Measurements from ENCODE around the gene IQCM.

The IQCM gene

GRCh38 chr4:149709640-149710039, 106.0 kb downstream of the IQCM start:
- DNase-seq = no peak

DNA sequence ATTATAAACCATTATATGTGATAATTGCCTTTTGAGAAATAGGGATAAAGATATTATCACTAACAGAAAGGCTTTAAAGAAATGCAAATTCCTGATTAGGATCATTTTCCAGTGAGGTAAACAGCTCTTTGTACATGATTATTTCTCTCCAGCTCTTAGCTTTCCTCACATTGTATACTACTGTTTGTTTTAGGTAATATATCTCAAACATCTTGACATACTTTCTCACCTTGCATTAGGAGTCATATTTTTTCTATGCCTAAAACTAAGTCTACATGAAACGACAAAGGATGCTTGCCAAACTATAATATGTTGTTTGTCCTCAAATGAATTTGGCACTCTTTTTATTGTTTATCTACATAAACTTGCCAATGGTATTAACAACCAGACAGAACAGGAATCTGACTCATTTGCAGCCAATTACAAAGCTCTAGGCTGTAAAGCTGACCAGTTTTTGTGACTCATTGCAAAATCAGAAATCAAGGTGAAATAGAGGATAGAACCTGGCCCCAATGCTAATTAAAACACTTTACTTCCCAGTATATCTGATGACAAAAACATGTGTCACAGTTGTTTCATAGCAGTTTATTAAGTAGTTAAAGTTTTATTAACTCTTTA, 107.0 kb downstream of the IQCM start:
- peak; percentile 2 for DNase-seq

- no peak for DNase-seq
Measured at GRCh38 chr4:149707862-149708261, 107.8 kb downstream of the IQCM start.

DNA sequence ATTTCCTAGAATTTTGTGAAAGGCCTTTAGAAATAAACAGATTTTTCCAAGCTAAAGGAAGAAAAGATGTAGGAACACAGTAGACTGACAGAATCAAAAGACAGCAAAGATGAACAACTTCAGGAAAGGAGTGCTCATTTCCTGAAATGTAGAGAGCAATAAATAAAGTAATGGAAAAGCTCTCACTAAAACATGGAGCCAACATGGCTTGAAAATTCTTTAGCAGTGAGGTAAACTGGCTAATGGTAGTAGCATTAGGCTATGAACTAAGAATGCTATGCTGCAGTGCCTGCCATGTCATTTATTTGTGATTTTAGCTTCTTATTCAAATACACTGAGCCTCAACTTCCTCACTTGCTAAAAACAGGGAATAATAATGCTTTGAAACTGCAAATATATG, 108.7 kb downstream of the IQCM start:
- DNase-seq = peak; percentile 37

DNA sequence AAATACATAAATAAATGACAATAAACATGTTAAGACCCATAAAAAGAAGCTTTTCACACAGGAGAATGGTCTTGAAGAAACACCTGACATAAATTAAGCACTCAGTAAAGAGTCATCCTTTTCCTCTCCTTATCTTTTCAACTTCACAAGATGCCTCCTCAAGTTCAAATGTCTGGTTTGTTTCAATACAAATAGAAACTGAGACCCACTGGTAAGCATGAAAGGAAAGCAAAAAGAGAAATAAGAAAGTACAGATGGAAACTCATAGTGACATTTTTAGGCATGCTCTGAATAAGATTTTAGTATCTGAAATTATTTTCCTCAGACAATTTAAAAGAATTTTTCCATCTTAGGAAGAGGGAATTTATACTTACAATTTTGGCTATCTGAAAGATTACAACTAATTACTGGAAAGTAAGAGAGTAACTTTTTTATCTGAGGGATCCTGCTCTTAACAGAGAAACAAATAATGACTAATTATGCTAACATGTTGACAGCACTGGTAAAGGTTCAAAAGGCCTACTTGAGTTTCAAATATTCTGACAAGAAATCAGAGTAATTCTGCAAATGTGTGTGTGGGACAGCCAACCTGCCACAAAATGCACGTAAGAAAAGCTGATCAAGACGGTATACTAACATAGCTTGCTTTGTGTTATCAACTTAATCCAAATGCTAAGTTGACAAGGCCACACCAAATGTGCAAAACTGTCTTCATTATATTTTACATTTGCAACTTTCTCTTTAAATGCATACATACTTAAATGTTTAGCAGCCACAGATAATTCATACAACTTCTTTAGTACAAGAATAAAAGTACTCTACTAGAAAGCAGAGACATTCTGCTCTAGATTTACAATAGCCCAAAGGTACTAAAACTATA, 113.0 kb downstream of the IQCM start:
- DNase-seq = no peak

DNA sequence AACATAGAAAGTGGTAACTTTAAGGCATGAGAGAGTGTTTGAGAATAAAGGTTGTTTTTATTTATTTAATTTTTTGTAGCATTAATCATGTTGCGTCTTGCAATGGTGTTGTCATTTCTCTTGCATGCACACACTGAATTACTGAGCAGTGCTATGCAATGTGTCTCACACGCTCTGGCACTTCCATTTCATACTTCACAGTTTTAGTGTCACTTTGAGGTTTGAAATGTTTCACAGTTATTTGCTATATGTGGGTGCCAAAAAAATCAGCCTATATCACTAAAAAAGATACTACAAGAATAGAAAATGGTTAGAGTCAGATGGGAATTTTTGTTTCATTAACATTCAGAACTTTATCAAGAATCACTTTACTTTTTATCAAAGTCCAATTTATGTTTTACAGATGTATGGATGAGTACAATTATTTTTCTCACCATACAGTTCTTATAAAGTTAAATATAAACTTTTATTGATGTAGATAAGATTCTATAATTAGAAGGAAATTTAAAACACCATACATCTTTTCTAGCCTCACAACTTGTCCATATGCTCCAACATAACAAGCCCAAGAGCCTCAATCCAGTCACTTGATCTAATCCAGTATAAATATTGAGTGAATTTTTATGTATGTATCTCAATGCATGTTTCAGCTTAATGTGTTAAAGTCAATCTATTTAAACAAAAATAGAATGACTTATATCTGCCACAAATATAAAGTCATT, 114.0 kb downstream of the IQCM start:
- DNase-seq = no peak

- DNase-seq = no peak
Measured at GRCh38 chr4:149700272-149700671, 115.4 kb downstream of the IQCM start.

GRCh38 chr4:149699642-149700041, 116.0 kb downstream of the IQCM start:
- DNase-seq = no peak

DNA sequence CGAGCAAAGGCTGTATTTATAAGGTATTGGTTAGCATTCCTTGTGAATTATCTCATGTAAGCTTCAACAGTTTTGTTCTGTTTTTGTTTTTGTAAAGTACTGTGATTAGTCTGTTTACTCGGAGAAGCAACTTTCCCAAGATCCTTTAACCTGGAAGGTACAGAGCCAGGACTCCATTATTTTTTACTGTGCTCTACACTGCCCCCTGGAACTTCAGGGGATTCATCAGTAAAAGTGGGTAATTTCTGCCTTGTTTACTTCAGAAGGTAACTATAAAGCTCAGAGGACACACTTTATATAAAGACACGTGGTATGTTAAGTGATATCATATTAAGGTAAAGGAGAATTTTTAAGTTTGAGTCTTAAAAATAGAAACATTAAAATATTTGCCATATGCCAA, 124.9 kb downstream of the IQCM start:
- DNase-seq = no peak

- no peak for DNase-seq
Measured at GRCh38 chr4:149684516-149684915, 131.1 kb downstream of the IQCM start.

GRCh38 chr4:149676076-149676475, 139.6 kb downstream of the IQCM start:
- DNase-seq = no peak

DNA sequence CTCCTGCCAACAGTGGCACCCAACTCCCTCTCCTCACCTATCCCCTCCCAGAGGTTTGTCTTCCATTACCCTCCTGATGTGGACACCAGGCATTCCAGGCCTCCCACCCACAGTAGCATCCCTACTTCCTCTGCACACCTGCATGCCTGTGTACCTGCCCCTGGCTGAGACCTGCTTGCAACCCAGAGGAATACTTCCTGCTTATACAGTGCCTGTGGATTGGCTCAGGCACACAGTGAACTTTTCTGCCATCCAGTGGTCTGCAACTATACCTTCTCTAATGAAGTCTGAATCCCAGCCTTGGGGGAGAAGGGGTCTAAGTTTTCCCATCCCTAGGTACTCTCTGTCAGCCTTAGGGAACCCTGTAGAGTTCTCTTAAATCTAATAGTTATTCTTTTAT, 169.9 kb downstream of the IQCM start:
- no peak for DNase-seq

DNA sequence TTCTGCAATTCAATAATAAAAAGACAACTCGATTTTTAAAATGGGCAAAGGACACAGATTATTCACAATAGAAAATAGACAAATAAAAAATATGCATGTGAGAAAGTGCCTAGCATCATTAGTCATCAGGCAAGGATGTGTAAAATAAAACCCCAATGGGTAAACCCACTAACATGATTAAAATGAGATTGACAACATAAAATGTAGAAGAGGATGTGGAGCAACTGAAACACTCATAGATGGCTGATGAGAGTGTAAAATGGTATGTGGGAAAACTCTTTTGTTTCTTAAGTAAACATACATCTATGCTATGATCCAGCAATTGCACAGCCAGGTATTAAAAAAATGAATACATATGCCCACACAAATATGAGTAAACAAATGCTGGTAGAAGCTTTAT, 177.6 kb downstream of the IQCM start:
- DNase-seq = peak; percentile 35

DNA sequence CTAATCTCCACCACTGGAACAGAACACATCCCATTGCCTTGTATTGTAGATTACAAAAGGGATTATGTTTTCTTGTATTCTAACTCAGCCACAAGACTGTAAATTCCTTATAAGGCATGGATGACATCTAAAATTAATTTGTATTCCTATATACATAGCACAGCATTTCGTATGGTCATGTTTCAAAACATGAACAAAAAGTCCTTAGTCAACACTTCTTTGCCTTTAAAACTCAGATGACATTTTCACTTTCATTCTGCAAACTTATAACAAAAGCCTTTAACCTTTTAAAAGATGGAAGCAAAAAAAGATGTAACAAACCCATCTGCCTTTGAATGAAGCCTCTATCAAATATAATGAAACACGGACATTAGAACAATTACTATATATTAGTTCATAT, 181.3 kb downstream of the IQCM start:
- no peak for DNase-seq

- DNase-seq = no peak
Measured at GRCh38 chr4:149631629-149632028, 184.0 kb downstream of the IQCM start.

DNA sequence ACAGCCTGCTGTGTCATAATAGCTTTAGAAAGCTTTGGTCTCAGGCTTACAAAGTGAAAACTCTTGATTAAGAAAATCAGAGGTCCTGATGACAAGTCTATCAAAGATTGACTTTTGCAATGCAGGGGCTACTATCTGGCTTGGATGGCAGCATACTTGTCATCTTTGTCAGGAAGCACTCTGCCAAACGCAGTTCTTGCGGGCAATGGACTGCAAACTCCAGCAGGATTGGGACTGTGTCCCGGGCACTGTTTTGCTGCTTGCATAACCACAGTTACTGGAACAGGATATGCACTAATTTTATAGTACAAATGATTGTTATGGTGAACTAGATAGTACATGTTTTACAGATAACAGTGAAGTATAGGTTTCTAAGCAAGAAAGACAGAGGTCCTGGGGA, 185.6 kb downstream of the IQCM start:
- DNase-seq = no peak

GRCh38 chr4:149605601-149606378, 209.9 kb downstream of the IQCM start:
- DNase-seq = peak; percentile 7

DNA sequence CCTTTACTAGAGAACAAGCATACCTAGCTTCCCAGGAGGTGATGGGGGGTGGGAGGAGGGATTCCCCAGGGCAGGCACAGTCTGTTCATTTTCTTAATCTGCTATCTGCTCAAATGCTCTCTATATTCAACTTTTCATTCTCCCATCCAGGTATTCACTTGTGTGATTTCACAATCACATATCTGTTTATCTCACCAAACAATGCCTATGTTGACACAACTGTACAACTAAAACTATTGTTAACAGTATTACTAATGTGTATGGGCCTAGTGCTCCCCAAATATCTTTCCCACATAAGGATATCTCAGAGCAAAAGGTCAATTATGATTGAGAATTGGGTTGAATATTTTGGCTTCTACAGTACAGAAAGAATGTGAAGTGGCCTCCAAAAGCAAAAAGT, 210.8 kb downstream of the IQCM start:
- no peak for DNase-seq

DNA sequence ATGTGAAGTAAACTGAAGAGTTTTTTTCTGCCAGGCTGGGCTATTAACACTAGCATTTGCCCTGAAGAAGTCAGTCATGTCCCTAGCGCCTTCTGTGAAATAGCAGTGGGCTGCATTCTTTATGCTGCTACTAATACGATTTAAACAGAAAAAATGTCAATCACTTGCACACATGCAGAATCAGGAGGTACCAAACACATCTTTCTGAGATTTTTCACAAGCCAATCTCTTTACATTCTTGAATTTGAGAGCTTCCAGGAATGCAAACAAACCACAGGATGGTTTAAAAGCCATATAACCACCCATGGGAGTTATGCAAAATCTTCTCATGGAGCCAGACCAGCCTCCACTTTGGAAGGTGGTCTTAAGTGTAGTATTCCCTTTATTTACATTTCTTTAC, 220.1 kb downstream of the IQCM start:
- DNase-seq = peak; percentile 35

GRCh38 chr4:149589826-149590225, 225.8 kb downstream of the IQCM start:
- DNase-seq = no peak

DNA sequence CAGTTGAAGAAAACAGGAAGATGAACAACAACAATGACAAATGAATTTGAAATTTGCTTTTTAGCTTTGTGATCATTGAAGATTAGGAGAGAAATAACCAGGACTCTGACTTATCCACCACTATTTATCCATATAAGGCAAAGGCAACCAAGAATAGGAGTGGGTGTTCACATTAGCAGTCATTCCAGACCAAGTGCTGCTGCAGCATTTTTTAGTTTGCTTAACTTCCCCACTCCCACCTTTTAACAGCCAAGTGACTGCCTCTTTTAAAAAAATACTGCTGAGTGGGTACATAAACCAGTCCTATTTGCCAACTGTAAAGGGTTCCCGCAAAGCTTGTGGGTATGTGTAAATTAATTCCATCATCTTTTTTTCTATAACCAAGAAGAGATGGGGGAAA, 230.9 kb downstream of the IQCM start:
- DNase-seq = peak; percentile 3

DNA sequence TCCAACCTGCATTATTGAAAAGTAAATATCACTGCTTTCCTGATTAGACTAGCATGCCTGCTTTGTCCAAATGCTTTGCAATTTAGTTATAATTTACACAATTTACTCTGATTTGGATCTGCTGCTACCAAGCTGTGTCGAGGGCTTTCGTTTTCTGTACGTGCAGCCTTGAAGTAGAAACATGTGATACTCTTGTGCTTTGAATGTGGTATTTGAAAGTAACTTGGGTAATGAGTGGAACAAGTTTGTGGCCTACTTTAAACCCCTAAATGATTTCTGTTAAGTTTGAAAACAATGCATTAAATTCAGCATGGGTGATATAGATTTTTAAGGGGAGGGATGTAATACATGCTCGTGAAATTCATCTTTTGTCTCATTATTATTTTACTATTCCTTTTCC, 240.7 kb downstream of the IQCM start:
- DNase-seq = no peak

DNA sequence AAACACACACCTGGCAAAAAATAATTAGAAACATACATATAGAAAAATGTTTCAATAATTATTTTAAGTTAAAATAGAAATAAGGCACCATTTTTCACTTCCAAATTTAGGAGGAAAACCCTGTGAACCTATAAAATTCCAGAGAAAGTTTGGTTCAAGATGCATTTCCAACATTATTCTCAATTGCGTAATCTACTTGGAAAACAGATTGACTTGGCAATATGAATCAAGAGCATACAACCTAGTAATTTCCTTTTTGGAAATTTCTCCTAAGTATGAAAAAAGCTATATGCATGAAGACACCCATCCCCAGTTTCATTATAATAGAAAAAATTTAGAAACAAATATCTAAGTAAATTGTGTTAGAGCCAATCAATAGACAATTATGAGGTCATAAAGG, 242.9 kb downstream of the IQCM start:
- no peak for DNase-seq
